AML-193 (cell line): ENCODE data around the gene IGDCC3.
A peak's percentile ranks its signal among the peaks of the same experiment; 100 is the strongest.
"Not testable (repeated sequence)": the region's sequence is repeated elsewhere in the genome, so short reads cannot be mapped to it uniquely, and the experiment has no call there.

Source experiments
- DNase-seq, 2 experiments: peaks; one replicate each; lab custom pipeline; 2025; lab: John Stamatoyannopoulos, UW

Gene IGDCC3

DNA sequence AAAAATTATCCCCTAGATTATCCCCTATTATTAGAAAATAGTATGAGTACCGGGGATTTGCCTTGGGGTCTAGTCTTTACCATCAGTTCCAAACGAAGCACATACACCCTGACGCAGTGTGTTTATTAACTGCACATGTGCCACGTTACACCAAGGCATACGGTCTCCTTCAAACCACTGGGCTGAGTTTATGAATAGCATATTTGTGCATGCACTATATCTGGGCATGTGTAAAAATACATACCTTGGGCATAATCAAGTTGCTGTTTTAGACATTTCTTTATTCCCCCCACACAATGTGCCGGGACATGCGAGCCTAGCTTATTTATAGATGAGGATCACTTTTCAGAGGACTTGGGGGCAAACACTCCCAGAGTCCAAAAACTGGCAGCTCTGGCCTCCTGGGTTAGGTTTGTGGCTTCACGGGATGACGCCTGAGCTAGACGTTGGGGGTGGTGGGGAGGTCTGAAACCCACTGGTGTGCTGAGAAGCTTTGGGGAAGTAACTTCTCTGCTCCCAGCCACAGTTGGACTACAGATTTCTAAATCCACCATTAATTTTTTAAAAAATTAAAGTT lies 28.7 kb upstream of the IGDCC3 start:
- no peak for DNase-seq

DNA sequence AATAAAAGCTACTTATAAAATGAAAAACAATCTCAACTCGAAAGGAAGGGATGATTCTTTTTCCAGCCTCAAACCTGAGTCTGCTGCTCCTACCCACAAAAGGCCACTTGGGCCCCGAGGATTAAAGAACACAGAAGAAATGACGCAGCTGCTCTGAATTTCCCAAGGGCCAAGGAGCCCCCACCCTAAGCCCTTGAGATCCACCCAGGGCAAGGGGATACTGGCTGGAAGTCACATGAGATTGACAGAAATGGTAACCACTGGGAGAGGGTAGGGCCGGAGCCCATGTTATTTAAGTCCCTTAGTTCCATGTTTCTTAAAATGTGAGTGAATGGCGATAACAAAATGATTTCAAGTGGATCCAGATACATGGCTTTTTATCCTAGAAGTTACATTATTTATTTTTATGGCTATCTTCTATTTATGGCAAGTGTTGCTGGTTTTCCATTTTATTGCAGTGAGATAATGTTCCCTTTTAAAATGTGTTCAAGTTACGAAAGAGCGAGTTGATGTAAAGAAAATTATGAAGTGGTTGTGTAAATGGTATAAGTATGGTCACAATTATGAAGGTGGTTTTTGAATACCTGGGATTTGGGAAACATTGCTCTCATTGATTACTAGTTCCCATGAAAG lies 28.1 kb upstream of the IGDCC3 start:
- DNase-seq: no peak

DNA sequence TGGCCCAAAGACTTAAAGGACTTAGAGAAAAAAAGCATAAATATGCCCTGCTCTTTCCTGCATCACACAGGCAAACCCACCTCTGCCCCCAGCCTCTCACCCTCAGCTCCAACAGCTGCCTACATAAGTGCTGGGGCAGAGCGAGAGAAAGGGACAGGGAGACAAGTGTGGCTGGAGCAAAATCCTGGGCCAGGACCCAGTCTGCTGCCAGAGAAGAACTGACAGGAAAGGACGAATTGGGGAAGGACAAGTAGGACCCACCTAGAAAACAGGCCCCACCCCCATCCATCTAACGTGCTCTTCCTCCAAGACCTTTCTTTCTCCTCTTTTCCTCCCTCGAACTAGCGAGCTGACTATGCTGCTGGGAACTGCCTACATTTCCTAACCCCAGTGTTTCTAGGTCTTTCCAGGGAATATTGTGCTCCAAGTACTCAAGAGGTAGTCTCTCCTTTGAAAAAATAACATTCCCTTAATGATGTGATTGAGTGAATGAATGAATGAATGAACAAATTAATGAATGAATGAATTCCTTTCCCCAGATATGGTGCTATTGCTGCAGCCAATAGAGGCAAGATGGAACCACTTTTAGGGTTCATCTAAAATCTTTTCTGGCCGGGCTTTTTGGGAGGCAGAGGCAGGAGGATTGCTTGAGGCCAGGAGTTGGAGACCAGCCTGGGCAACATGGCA lies 26.5 kb upstream of the IGDCC3 start:
- DNase-seq: no peak

DNA sequence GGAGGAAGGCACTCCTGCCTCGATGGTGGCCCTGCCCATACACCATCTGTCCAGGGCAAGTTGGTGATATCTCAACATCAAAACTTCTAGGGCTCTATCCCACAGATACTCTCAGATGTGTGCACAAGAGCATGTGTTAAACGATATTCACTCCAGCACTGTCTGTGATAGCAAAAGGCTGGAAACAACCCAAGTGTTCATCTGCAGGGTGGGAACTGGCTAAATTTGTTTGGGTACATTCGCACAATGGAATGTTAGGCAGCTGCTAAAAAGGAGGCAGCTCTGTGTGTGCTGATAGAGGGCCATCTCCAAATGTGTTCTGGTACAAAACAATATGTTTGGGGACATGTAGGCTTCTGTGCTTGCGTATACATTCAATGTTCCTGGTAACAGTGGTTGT lies 25.2 kb upstream of the IGDCC3 start:
- DNase-seq: no peak

DNA sequence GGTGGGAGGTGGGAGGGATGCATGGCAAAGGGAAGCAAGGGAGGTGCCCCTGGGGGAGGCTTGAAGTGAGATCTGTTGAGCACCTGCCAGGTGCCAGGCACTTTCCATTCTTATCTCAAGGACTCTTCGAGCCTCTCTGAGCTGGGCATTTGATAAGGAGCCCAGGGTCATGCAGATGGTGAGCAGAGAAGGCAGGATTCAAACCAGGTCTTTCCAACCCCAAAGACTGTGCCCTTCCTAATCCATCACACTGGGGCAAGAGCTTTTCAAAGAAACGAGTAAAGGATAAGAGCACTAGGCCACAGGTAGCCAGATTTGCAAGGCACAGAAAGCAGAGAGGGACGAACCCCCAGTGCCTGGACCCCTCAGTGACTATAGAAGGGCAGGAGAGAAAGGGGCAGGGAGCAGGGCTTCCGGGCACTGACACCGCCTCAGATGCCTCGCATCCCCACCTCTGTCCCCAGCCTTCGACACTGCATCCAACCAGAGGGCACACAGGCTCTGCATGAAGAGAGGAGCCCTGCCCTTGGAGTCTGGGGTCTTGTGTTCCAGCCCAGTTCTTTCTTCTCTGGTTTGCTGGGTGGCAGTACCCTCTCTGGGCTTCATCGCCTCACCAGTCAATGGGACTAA lies 23.9 kb upstream of the IGDCC3 start:
- no peak for DNase-seq

DNA sequence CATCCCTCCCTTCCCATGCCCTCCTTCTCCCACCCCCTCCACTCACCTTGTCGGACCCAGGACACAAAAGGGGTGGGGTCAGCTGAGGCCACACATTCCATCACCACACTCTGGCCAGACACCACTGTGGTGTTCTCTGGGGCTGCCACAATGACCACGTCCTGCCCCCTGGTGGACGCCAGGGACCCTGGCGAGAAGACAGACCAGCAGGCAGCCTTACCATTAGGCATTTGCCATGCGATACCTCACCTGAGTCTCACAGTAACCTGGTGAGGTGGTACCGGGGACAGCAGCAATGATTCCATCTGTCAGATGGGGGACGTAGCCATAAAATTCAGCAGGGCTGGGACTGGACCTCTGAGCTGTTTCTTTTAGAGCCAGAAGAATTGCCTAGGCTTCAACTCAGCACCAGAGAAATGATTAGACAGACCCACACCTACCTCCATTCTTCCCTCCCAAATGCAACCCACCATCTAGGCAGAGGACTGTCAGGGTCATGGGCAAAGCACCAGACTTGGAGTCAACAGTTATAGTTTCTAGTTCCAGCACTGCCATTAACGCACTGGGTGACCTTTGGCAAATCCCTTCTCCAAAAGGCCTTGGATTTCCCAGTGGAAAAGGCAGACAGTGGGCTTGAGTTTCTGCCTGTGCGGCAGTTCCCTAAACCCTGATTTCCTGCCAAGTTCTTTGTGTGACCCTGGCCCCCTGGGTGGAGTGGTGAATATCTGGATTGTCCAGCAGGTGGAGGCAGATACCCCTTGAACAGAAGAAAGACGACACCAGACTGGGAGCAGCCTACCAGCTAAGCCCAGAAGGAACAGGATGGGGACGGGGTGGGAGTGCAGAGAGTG lies 23.2 kb upstream of the IGDCC3 start:
- peak; percentile 43 for DNase-seq

DNA sequence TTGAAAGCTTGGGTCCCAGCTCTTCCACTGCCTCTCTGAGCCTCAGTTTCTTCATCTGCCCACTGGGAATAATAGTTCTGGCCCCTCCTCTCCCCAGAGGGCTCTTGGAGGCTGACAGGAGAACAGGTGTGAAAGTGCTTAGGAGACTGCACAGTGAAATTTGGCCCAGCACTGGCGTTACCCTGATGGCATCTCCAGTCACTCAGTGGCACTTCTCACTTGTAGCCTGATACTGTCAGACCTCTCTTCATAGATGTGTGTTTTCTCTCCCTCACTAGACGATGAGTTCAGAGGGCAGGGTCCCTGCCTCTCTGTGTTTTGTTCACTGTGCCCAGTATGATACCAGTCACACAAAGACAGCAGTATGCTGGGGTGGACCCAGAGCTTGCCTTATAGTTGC lies 22.2 kb upstream of the IGDCC3 start:
- DNase-seq: no peak

DNA sequence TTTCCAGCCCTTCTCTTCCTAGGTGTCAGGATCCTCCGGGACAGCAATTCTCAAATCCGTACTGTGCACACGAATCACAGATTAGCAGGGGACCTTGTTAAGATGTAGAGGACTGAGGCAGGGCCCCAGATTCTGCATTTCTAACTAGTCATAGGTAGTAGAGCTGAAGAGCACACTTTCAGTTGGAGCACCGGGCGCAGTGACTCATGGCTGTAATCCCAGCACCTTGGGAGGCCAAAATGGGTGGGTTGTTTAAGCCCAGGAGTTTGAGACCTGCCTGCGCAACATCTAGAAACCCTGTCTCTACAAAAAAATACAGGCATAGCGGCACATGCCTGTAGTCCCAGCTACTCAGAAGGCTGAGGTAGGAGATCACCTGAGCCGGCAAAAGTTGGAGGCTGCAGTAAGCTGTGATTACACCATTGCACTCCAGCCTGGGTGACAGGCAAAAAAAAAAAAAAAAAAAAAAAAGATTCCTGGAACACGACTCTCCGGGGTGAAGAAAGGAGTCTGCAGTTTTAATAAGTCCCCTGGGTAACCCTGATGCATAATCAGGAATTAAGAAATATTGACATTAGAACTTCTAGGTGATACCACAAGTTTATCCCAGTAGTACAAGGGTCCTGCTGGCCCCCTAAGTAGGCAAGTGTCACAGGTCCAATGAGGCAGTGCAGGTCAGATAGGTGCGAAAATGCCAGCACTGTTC lies 21.4 kb upstream of the IGDCC3 start:
- no peak for DNase-seq

DNA sequence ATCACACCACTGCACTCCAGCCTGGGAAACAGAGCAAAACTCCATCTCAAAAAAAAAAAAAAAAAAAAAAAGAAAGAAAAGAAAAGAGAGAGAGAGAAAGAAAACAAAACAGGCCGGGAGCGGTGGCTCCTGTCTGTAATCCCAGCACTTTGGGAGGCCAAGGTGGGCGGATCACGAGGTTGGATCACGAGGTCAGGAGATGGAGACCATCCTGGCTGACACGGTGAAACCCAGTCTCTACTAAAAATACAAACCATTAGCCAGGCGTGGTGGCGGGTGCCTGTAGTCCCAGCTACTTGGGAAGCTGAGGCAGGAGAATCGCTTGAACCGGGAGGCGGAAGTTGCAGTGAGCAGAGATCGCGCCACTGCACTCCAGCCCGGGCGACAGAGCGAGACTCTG lies 20.7 kb upstream of the IGDCC3 start:
- not testable (repeated sequence) for DNase-seq

DNA sequence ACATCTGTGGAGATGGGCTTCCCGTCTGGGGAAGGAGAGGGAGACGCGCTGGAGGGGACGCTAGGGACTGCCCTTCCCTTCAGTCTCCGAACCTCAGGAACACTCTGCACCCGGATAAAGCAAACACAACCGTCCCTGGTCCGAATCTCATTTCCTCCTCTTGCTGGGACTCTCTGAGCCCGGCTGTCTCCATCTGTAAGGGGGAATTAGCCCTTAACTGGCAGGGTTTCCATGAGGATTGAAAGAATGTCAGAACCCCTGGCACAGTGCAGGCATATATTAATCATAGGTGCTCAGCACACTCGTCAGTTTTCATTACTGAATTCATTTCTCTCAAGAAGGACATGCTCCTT lies 19.1 kb upstream of the IGDCC3 start:
- DNase-seq: no peak

DNA sequence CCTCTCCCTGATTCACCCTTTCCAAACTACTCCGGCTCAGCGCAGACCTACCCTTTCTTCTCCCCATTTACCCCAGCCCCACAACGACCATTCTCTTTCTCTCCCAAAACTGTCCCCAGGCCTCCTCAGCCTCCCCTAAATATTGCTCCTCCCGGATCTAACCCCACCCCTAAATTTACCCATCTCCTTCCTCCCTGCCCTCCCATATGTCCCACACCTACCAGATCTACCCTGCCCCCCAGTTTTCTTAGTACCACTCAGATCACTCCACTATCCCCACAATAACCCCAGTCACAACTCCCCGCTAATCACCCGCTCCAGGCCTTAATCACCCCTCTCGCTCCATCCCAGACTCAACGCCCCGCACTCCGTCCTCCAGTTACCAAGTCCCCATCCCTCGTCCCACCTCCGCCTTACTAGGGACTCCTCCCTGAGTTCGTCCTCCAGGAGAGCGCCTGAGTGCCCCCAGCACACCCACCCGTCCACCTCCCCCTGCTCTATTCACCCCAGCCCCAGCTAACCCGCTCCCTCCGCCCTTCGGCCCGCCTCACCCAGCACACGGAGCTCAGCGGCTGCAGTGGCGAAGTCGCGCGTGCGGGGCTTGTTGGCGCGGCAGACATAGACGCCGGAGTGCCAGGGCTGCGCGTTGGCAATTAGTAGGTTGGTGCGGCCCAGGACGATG lies 18.6 kb upstream of the IGDCC3 start:
- no peak for DNase-seq

DNA sequence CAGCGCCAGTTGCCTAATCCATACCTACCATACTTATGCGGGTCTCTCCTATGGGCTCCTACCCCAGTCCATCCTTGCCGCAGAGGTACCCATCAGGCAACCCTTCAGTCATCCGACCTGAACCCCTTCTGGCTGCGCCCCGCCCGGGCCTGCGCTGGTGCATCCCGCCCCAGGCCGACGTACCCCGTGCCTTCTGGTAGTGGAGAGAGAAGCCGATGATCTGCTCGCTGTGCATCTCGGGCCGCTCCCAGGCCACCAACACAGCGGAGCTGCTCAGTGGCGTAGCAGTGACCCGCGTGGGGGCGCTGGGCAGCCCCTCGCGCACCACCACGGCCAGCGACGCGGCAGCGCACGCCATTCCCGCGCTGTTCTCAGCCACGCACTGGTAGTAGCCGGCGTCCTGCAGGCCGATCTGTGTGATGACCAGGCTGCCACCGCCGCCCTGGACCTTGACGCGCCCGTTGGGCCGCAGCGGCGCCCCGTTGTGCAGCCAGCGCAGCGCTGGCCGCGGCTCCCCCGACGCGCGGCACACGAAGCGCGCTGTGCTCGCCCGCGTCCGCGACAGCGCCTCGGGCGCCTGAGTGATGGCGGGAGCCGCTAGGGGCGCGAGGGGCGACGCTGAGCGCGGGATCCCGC lies 17.9 kb upstream of the IGDCC3 start:
- DNase-seq: no peak

DNA sequence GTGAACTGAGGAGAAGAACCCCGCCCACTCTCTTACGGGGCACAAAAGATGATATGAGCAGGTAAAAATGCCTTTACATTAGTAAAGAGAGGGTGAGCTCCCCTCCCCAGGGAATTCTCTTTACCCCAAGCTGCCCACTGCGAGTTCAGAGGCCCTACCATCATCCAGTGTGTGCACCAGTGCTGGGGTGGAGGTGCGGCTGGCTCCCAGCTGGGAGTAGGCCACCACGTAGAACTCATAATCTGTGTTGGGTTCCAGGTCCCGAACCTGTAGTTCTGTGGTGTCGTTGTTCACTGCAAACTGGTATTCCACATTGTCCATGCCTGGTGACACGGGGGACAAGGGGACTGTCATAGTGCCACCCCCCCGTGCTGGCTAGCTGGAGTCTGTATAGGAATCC lies 17.1 kb upstream of the IGDCC3 start:
- DNase-seq: no peak

DNA sequence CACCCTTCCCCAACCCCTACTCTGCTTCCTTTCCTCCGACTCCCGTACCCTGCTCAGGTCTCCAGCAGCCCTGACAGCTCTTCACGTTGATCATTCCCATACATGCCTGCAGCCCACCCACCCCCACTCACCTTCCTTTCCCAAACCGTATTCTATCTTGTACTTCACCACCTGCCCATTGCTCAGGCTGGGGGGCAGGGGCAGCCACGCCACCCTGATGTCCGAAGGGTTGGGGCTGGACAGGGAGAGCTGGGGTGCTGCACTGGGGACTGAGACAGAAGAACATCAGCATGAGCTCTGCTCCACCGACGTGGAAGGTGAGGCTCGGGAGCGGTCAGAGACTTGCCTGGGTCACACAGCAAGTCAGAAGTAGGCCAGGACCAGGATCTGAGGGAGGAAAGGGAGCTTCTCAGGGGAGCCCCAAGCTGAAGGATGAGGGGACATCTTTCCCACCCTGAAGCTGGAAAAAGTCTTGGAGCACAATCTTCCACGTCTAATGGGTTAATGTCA lies 16.5 kb upstream of the IGDCC3 start:
- no peak for DNase-seq

DNA sequence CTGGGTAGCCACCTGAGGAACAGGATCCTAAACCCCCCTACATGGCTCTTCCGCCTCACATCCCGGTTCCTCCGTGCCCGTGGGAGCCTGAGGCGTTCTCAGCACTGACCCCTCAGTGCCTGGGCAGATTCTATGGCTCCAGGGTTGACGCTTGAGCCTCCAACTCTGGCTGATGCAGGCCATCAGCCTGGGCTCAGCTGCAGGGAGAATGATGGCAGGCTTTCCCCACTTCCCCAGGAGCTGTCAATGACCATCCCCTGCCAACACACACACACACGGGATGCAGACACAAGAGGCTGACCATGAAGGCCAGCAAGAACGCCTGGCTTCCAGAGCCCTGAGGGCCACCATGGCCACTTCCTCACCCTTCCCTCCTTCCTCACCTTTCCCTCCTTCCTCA lies 15.8 kb upstream of the IGDCC3 start:
- no peak for DNase-seq

DNA sequence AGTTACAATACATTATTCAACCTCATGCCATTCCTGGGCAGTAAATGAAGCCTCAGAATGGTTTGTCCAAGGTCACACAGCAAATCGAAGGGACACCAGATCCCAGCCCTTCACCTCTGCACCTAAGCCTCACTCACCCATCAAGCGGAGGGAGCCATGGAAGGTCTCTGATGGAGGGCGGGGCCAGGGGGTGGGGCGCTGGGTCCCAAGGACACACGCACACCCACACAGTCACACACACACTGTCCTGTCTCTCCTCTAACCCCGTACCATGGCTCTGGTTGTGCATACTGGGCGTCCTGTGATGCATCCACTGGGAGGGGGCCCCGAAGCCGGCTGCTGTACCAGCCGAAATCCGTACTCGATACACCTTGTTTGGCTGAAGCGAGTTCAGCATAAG lies 15.3 kb upstream of the IGDCC3 start:
- DNase-seq: no peak

DNA sequence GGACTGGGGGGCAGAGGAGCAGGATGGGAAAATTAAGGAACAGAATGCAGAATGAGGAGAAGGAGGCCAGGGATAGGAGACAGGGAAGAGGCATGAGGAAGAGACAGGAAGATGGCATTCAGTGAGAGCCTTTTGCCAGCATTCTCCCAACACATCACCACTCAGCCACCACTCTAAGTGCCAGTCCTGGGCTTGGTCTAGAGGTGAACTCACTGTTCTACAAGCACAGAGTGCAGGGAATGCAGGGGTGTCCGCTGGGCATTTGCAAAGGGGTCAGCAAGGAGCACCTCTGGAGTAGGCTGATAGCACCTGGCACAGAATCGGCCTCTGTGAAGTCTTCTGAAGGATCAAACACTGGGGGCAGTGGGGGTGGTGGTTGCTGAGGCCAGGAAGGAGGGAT lies 14.6 kb upstream of the IGDCC3 start:
- no peak for DNase-seq

DNA sequence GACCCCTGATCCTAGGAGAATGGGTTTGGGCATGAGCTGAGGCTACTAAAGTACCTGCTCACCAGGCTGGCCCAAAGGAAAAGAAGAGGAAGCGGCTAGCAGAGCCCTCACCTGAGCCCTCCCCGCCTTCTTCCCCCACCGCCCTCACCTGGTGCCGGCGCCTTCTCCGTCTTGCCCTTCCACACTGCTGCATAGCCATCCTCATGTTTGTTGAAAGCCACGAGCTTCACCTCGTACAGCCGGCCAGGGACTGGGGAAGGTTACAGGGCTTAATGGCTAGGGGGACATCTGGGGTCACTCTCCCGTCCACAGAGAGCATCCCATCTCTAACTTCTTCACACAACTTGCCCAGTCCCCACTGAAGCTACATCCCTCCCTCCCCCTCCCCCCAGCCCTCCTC lies 13.9 kb upstream of the IGDCC3 start:
- DNase-seq: no peak

DNA sequence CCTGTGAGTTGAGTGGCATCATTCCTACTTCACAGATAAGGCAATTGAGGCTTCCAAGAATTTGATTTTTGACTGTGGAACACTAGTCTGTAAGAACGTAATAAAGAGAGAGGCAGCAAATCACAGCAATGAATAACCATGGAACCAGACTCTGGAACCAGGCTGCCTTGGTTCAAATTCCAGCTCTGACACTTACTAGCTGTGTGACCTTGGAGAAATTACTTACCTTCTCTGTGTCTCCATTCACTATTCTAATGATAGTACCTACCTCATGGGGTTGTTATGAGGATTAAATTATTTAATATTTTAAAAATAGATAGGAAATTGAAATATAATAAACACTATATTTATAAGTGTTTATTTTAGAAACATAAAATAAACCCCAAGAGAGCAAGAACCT lies 12.6 kb upstream of the IGDCC3 start:
- no peak for DNase-seq

DNA sequence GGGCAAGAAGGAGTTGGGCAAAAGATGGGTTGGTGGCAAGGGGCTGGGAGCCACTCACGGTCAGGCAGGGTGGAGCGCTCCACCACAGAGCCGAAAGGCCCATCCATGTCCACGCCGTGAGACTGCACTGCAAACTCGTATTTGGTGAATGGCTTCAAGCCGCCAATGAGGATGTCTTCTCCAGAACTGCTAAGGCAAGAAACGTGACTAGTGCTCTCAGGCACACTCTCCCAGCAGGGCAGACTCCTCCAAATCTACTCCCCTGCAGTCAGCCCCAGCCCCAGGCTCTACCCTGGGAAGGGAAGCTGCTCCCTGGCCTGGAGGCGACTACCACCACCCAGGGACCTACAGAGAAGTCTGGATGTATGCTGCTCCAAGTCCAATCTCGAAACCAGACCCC lies 11.4 kb upstream of the IGDCC3 start:
- no peak for DNase-seq
